CD4-positive, alpha-beta T cell (primary cell): ENCODE measurements around the gene LDLRAD4. TPM values are rescaled to one million over a fixed set of nuclear protein-coding genes. Genes with fewer than 3 reads are reported as not detected.
A peak's percentile ranks its signal among the peaks of the same experiment; 100 is the strongest.

Experiments used
- ATAC-seq: fragments of 200-7000 bp; cut with Tn5 transposase; one replicate; pipeline ENCODE4 v1.10.0; 2022; ENCODE audit warnings: mild to moderate bottlenecking; ENCODE audit not compliant: poor library complexity
- CTCF ChIA-PET: fragments of 350-600 bp; sonication (Branson Sonifier 250); formaldehyde crosslinking; loops from one replicate; lab custom pipeline; 2021; ENCODE audit warnings: antibody characterized with exemption, inconsistent platforms; lab: Charles Lee
- POLR2A ChIA-PET: fragments of 350-600 bp; sonication (Branson Sonifier 250); formaldehyde crosslinking; loops from one replicate; lab custom pipeline; 2021; ENCODE audit warnings: antibody characterized with exemption, inconsistent platforms; lab: Charles Lee
- DNase-seq, 14 experiments: peaks; one replicate each; pipeline ENCODE4 v3.0.0-alpha.2; 2013 to 2020; ENCODE audit warnings: mixed read lengths in 2 of 14
- H3K27ac ChIP-seq, 2 donors: one replicate each; pipeline versions ENCODE4 v1.5.1 to v1.7.0; 2013; ENCODE audit warnings: low read length in 2 of 2, low read depth in 1 of 2, mild to moderate bottlenecking in 1 of 2
- H3K27me3 ChIP-seq, 2 experiments: 1 replicate in 1 of 2; 2 replicates in 1 of 2; pipeline versions ENCODE4 v1.6.1 to v1.7.0; 2013; ENCODE audit warnings: low read length in 2 of 2, control low read depth in 1 of 2, mild to moderate bottlenecking in 1 of 2, moderate library complexity in 1 of 2; ENCODE audit not compliant: insufficient read depth in 2 of 2, control insufficient read depth in 1 of 2
- H3K36me3 ChIP-seq: one replicate; pipeline ENCODE4 v1.6.1; 2013; ENCODE audit warnings: low read length, control low read depth; ENCODE audit not compliant: insufficient read depth
- H3K4me1 ChIP-seq: one replicate; pipeline ENCODE4 v1.6.1; 2013; ENCODE audit warnings: low read length, control low read depth; ENCODE audit not compliant: insufficient read depth
- H3K4me3 ChIP-seq: one replicate; pipeline ENCODE4 v1.5.1; 2013; ENCODE audit warnings: mild to moderate bottlenecking, low read length, moderate library complexity
- H3K9me3 ChIP-seq, 2 experiments: 1 replicate in 1 of 2; 2 replicates in 1 of 2; pipeline versions ENCODE4 v1.6.1 to v1.7.0; 2013; ENCODE audit warnings: low read length in 2 of 2, mild to moderate bottlenecking in 2 of 2, control low read depth in 1 of 2, moderate library complexity in 1 of 2; ENCODE audit not compliant: control insufficient read depth in 1 of 2, insufficient read depth in 1 of 2
- H3K27ac Mint-ChIP-seq: one replicate; pipeline ENCODE4 v1.8.0; 2020; ENCODE audit warnings: mixed read lengths
- H3K27me3 Mint-ChIP-seq: one replicate; pipeline ENCODE4 v1.8.0; 2021; ENCODE audit warnings: mixed read lengths
- H3K36me3 Mint-ChIP-seq: one replicate; pipeline ENCODE4 v1.8.0; 2021; ENCODE audit warnings: low read depth, mixed read lengths
- H3K4me1 Mint-ChIP-seq: one replicate; pipeline ENCODE4 v1.8.0; 2021; ENCODE audit warnings: low read depth, mixed read lengths
- H3K4me3 Mint-ChIP-seq: one replicate; pipeline ENCODE4 v1.8.0; 2020; ENCODE audit warnings: mild to moderate bottlenecking, mixed read lengths
- H3K9me3 Mint-ChIP-seq: one replicate; pipeline ENCODE4 v1.8.0; 2020; ENCODE audit warnings: mixed read lengths
- CTCF ChIP-seq: fragments of 200-600 bp; IDR thresholded peaks from one replicate; pipeline ENCODE4 v1.8.0; 2022; ENCODE audit warnings: antibody characterized with exemption, mild to moderate bottlenecking
- intact Hi-C, 2 experiments: fragments of 100-400 bp; cut with DNase I in 1 of 2; cut with micrococcal nuclease in 1 of 2; formaldehyde crosslinking; loops; one replicate each; pipeline versions ENCODE4 v1.15.1 to v1.9.0; 2023 to 2025; cut with DNase I, micrococcal nuclease
- total RNA-seq, 174 experiments: library from RNA in 2 of 174; stranded (reverse) in 2 of 174; gene quantifications; one replicate each; pipeline ENCODE4 v1.2.3 and lab custom pipeline; 2021 to 2026

LDLRAD4 gene
- total RNA-seq, 2 experiments from 2014 or later: 51.9 to 52.7 TPM

- Histone ChIP-seq H3K27me3 (no peaks in the 10 kb centered on the region), H3K4me1 (peaks cover 16% of the 10 kb centered on the region), H3K27ac (no peak overlapping the region), H3K9me3 (no peaks in the 10 kb centered on the region), H3K4me3 (no peak overlapping the region), H3K36me3 (peaks cover 3% of the 10 kb centered on the region)
- peaks cover 22% of the 10 kb centered on the region for H3K36me3 Mint-ChIP-seq
- DNase-seq (no peak), ATAC-seq (no peak)
- ChIA-PET CTCF (no interaction called here), POLR2A (no interaction called here)
- no peaks in the 10 kb centered on the region for H3K9me3 Mint-ChIP-seq
- TF ChIP-seq CTCF: no peak
- intact Hi-C loops: no loop called here
- H3K4me3 Mint-ChIP-seq: no peak overlapping the region
- H3K27me3 Mint-ChIP-seq: no peaks in the 10 kb centered on the region
- H3K4me1 Mint-ChIP-seq: peaks cover 29% of the 10 kb centered on the region
- H3K27ac Mint-ChIP-seq: no peak overlapping the region
These were observed 185.4 kb downstream of the LDLRAD4 start for GRCh38 chr18:13403786-13404549.

GRCh38 chr18:13405305-13406038, 186.9 kb downstream of the LDLRAD4 start:
- Histone ChIP-seq H3K9me3 (no peaks in the 10 kb centered on the region), H3K27me3 (no peaks in the 10 kb centered on the region), H3K4me3 (no peak overlapping the region), H3K36me3 (peaks cover 3% of the 10 kb centered on the region), H3K27ac (no peak overlapping the region), H3K4me1 (peaks cover 13% of the 10 kb centered on the region)
- H3K36me3 Mint-ChIP-seq: peaks cover 25% of the 10 kb centered on the region
- H3K9me3 Mint-ChIP-seq: no peaks in the 10 kb centered on the region
- TF ChIP-seq CTCF: no peak
- peaks cover 25% of the 10 kb centered on the region for H3K4me1 Mint-ChIP-seq
- intact Hi-C loops: no loop called here
- H3K27me3 Mint-ChIP-seq: no peaks in the 10 kb centered on the region
- H3K4me3 Mint-ChIP-seq: no peak overlapping the region
- POLR2A ChIA-PET: no interaction called here
- CTCF ChIA-PET: interaction anchor here (0.6 kb wide), 1 partner anchor 181 kb away, joined by 4 read pairs; no protein-coding TSS in a partner anchor
- DNase-seq: no peak
- no peak overlapping the region for H3K27ac Mint-ChIP-seq
- ATAC-seq: no peak

GRCh38 chr18:13406049-13406615, 187.6 kb downstream of the LDLRAD4 start:
- intact Hi-C loops: no loop called here

More at GRCh38 chr18:13406049-13406615, 187.6 kb downstream of the LDLRAD4 start:
- Histone ChIP-seq H3K36me3 (peaks cover 3% of the 10 kb centered on the region), H3K27me3 (no peaks in the 10 kb centered on the region), H3K4me3 (no peak overlapping the region), H3K9me3 (no peaks in the 10 kb centered on the region), H3K4me1 (peaks cover 6% of the 10 kb centered on the region), H3K27ac (no peak overlapping the region)
- Mint-ChIP-seq H3K27ac (peak overlapping the region; percentile 12), H3K9me3 (no peaks in the 10 kb centered on the region), H3K4me1 (peaks cover 19% of the 10 kb centered on the region), H3K27me3 (no peaks in the 10 kb centered on the region), H3K36me3 (peaks cover 29% of the 10 kb centered on the region), H3K4me3 (no peak overlapping the region)
- ATAC-seq (no peak), DNase-seq (no peak)
- no peak for TF ChIP-seq CTCF
- ChIA-PET CTCF (no interaction called here), POLR2A (no interaction called here)
